SK-N-SH (cell line): ENCODE data around the gene SF3B1. TPM values are rescaled to one million over a fixed set of nuclear protein-coding genes. Genes with fewer than 3 reads are reported as not detected.

Source experiments
- CTCF ChIA-PET: fragments of 300-600, 350-600 bp; formaldehyde crosslinking; extraction: SDS; loops from one replicate; lab custom pipeline; 2021; lab: Yijun Ruan, JAX
- POLR2A ChIA-PET: fragments of 350-600 bp; sonication (Branson Sonifier 250); formaldehyde crosslinking; extraction: SDS; loops from one replicate; lab custom pipeline; 2020; ENCODE audit warnings: antibody characterized with exemption, inconsistent platforms; lab: Yijun Ruan, JAX
- DNase-seq: peaks from one replicate; pipeline ENCODE4 v3.0.0; 2012
- H2AFZ ChIP-seq: fragments of 200-600 bp; sonication (generic); 2 replicates; pipeline ENCODE4 v1.8.1; 2016; ENCODE audit warnings: antibody characterized with exemption, mild to moderate bottlenecking, low read depth
- H3F3A ChIP-seq: fragments of 200-600 bp; sonication (generic); replicated peaks from 2 replicates; pipeline ENCODE3; 2016; ENCODE audit warnings: antibody characterized with exemption, mild to moderate bottlenecking; ENCODE audit not compliant: insufficient read depth
- H3K27ac ChIP-seq, 2 experiments: fragments of 200-500 bp in 1 of 2; fragments of 200-600 bp in 1 of 2; sonication (Bioruptor generic) in 1 of 2; sonication (generic), shearing (Covaris generic) in 1 of 2; 2 replicates each; pipeline versions ENCODE4 v1.5.1 to v1.6.1; 2014 to 2016; ENCODE audit warnings: low read depth in 2 of 2, inconsistent platforms in 1 of 2, low read length in 1 of 2, mild to moderate bottlenecking in 1 of 2, mixed read lengths in 1 of 2
- H3K27me3 ChIP-seq: fragments of 200-600 bp; sonication (generic), shearing (Covaris generic); 2 replicates; pipeline ENCODE4 v1.6.1; 2016; ENCODE audit warnings: mixed run types; ENCODE audit not compliant: insufficient read depth
- H3K36me3 ChIP-seq, 2 experiments: fragments of 200-500 bp in 1 of 2; fragments of 200-600 bp in 1 of 2; sonication (Bioruptor generic) in 1 of 2; sonication (generic) in 1 of 2; replicated peaks in 1 of 2; 2 replicates each; pipeline versions ENCODE3 to v1.5.1; 2014 to 2016; ENCODE audit warnings: low read length in 1 of 2, mild to moderate bottlenecking in 1 of 2; ENCODE audit not compliant: insufficient read depth in 2 of 2, control insufficient read depth in 1 of 2
- H3K4me1 ChIP-seq, 2 experiments: fragments of 200-500 bp in 1 of 2; fragments of 200-600 bp in 1 of 2; sonication (Bioruptor generic) in 1 of 2; sonication (generic), shearing (Covaris generic) in 1 of 2; 2 replicates each; pipeline versions ENCODE4 v1.5.1 to v1.6.1; 2014 to 2016; ENCODE audit warnings: low read depth in 1 of 2, low read length in 1 of 2, mixed run types in 1 of 2; ENCODE audit not compliant: insufficient read depth in 2 of 2, control insufficient read depth in 1 of 2
- H3K4me2 ChIP-seq: fragments of 200-600 bp; sonication (generic), shearing (Covaris generic); 2 replicates; pipeline ENCODE4 v1.6.1; 2017; ENCODE audit warnings: mixed run types
- H3K4me3 ChIP-seq, 2 experiments: fragments of 200-500 bp in 1 of 2; fragments of 200-600 bp in 1 of 2; sonication (Bioruptor generic) in 1 of 2; sonication (generic), shearing (Covaris generic) in 1 of 2; 2 replicates each; pipeline versions ENCODE4 v1.5.1 to v1.8.1; 2014 to 2016; ENCODE audit warnings: low read depth in 2 of 2, inconsistent platforms in 1 of 2, low read length in 1 of 2, mild to moderate bottlenecking in 1 of 2, mixed read lengths in 1 of 2, moderate library complexity in 1 of 2
- H3K79me2 ChIP-seq: fragments of 200-600 bp; sonication (generic); 2 replicates; pipeline ENCODE4 v1.8.1; 2017; ENCODE audit warnings: mild to moderate bottlenecking; ENCODE audit not compliant: insufficient read depth
- H3K9ac ChIP-seq: fragments of 200-600 bp; sonication (generic); 2 replicates; pipeline ENCODE4 v1.6.1; 2017; ENCODE audit warnings: mixed run types
- H3K9me2 ChIP-seq: fragments of 200-600 bp; sonication (generic); 2 replicates; pipeline ENCODE4 v1.6.1; 2017; ENCODE audit warnings: mixed run types
- H3K9me3 ChIP-seq: fragments of 200-600 bp; sonication (generic); 2 replicates; pipeline ENCODE4 v1.6.1; 2017; ENCODE audit warnings: mixed run types, mild to moderate bottlenecking, moderate library complexity
- H4K20me1 ChIP-seq: fragments of 200-600 bp; sonication (generic); 2 replicates; pipeline ENCODE4 v1.6.1; 2017; ENCODE audit warnings: mild to moderate bottlenecking, mixed run types; ENCODE audit not compliant: insufficient read depth
- CHD2 ChIP-seq: fragments of 150-350 bp; IDR thresholded peaks from 2 replicates; pipeline ENCODE4 v1.6.1; 2018; ENCODE audit warnings: low read length; ENCODE audit not compliant: partially characterized antibody
- CTCF ChIP-seq: fragments of 200-600 bp; sonication (generic); IDR thresholded peaks from 2 replicates; pipeline ENCODE4 v1.6.1; 2017; ENCODE audit warnings: antibody characterized with exemption, mild to moderate bottlenecking, moderate library complexity
- FOSL2 ChIP-seq: IDR thresholded peaks from 2 replicates; pipeline ENCODE4 v1.4.0; 2012; ENCODE audit warnings: low read depth, mild to moderate bottlenecking, moderate library complexity, borderline replicate concordance
- GATA2 ChIP-seq: sonication (generic); formaldehyde crosslinking; IDR thresholded peaks from 2 replicates; pipeline ENCODE4 v1.5.0; 2020; ENCODE audit warnings: mild to moderate bottlenecking, missing genetic modification reagents
- JUND ChIP-seq: IDR thresholded peaks from 2 replicates; pipeline ENCODE4 v1.4.0; 2012
- MEF2A ChIP-seq: IDR thresholded peaks from 2 replicates; pipeline ENCODE4 v1.4.0; 2012; ENCODE audit warnings: low read depth, borderline replicate concordance
- PBX3 ChIP-seq: IDR thresholded peaks from 2 replicates; pipeline ENCODE4; 2012
- RAD21 ChIP-seq: IDR thresholded peaks from 2 replicates; pipeline ENCODE4 v1.6.1; 2012; ENCODE audit warnings: mild to moderate bottlenecking, low read length
- RCOR1 ChIP-seq: fragments of 150-350 bp; IDR thresholded peaks from 2 replicates; pipeline ENCODE4 v1.6.1; 2017; ENCODE audit warnings: antibody characterized with exemption, low read length
- RXRA ChIP-seq: IDR thresholded peaks from 2 replicates; pipeline ENCODE4 v1.4.0; 2012; ENCODE audit warnings: low read depth, mild to moderate bottlenecking, borderline replicate concordance
- SMC3 ChIP-seq: IDR thresholded peaks from 2 replicates; pipeline ENCODE4 v1.6.1; 2012; ENCODE audit warnings: low read depth, low read length, improper control_type of control experiment
- USF1 ChIP-seq: IDR thresholded peaks from 2 replicates; pipeline ENCODE4 v1.4.0; 2012; ENCODE audit warnings: low read depth, borderline replicate concordance
- ZBTB33 ChIP-seq: IDR thresholded peaks from 2 replicates; pipeline ENCODE4 v1.4.0; 2012; ENCODE audit warnings: low read depth, borderline replicate concordance
- WGBS: methylation state at CpG from one replicate; pipeline ENCODE4 v1.1.6; 2017; ENCODE audit warnings: low lambda C conversion rate; 5-methylcytosine and 5-hydroxymethylcytosine counted together
- polyA plus RNA-seq, 3 experiments: library from polyadenylated mRNA; depleted of rRNA; stranded (reverse); fragments of >200 nt; gene quantifications; 2 replicates each; pipeline ENCODE4 v1.2.3, GENCODE V29; 2012

SF3B1 gene
- polyA plus RNA-seq, 1 of the 3 experiments (the other 2 are of a cell fraction), result 162 TPM

- H3K4me1 ChIP-seq, result peaks cover 6 to 8% of the 10 kb centered on the region in 2 experiments; a peak in 2 of 4 replicates
- H3K9me3 ChIP-seq, result no peaks in the 10 kb centered on the region
- peaks cover 9% of the 10 kb centered on the region for H3F3A ChIP-seq
- H3K9ac ChIP-seq, result no peak overlapping the region
- ChIA-PET POLR2A (no interaction called here), CTCF (interaction anchor here (0.6 to 2.3 kb wide), 31 partner anchors 9 to 579 kb away, joined by 3 to 19 read pairs (median 4); partner anchors contain the start of gene GTF3C3)
- H3K36me3 ChIP-seq, result no peaks in the 10 kb centered on the region
- no peaks in the 10 kb centered on the region for H3K79me2 ChIP-seq
- 59% methylated on average over 17 of the region's 17 CpGs for WGBS
- no peaks in the 10 kb centered on the region for H3K9me2 ChIP-seq
- H2AFZ ChIP-seq, result peak overlapping the region; percentile 68; the same call in 1 of the 2 replicates
- H3K4me3 ChIP-seq, result no peak overlapping the region; a peak in 1 of 4 replicates
- no peaks in the 10 kb centered on the region for H3K27me3 ChIP-seq
- H3K27ac ChIP-seq, result peak overlapping the region; percentile 11 to 63; a peak in 2 of 4 replicates
- peak; percentile 81 for DNase-seq
- peak; percentile 91 for TF ChIP-seq CTCF
- TF ChIP-seq PBX3, result no peak
- TF ChIP-seq SMC3, result peak; percentile 91
- peak; percentile 99 for TF ChIP-seq RAD21
- TF ChIP-seq GATA2, result no peak
- H3K4me2 ChIP-seq, result no peak overlapping the region
- no peaks in the 10 kb centered on the region for H4K20me1 ChIP-seq
Measured at GRCh38 chr2:197378494-197379307, 56.1 kb downstream of the SF3B1 start.

- no peaks in the 10 kb centered on the region for H3K27me3 ChIP-seq
- WGBS, result 32% methylated on average over 3 of the region's 3 CpGs
- peaks cover 6 to 8% of the 10 kb centered on the region in 2 experiments; a peak in 2 of 4 replicates for H3K4me1 ChIP-seq
- peak; percentile 33 for DNase-seq
- no peak overlapping the region for H3K4me2 ChIP-seq
- H3K27ac ChIP-seq, result peak overlapping the region in 1 of 2 experiments; percentile 63; a peak in 1 of 4 replicates
- no peaks in the 10 kb centered on the region for H3K36me3 ChIP-seq
- TF ChIP-seq JUND (no peak), RAD21 (no peak), GATA2 (no peak), ZBTB33 (no peak), MEF2A (no peak), CHD2 (no peak), USF1 (no peak), RCOR1 (no peak), RXRA (no peak), FOSL2 (no peak)
- H2AFZ ChIP-seq, result peak overlapping the region; percentile 28; the same call in 1 of the 2 replicates
- H3K79me2 ChIP-seq, result no peaks in the 10 kb centered on the region
- POLR2A ChIA-PET, result no interaction called here
- H3K9me2 ChIP-seq, result no peaks in the 10 kb centered on the region
- H4K20me1 ChIP-seq, result no peaks in the 10 kb centered on the region
- no peaks in the 10 kb centered on the region for H3K9me3 ChIP-seq
- no peak overlapping the region for H3K9ac ChIP-seq
- peaks cover 9% of the 10 kb centered on the region for H3F3A ChIP-seq
- CTCF ChIA-PET, result interaction anchor here (0.6 to 2.3 kb wide), 34 partner anchors 8 to 757 kb away, joined by 3 to 19 read pairs (median 3); partner anchors contain the start of gene GTF3C3
- no peak overlapping the region; a peak in 1 of 4 replicates for H3K4me3 ChIP-seq
Measured at GRCh38 chr2:197378086-197378485, 56.7 kb downstream of the SF3B1 start.
